HTR-8/SVneo (cell line): ENCODE measurements around the gene KDELR3.

Source experiments
- DNase-seq: peaks from one replicate; pipeline ENCODE4 v3.0.0; 2011; ENCODE audit warnings: low spot score, mixed read lengths; ENCODE audit not compliant: insufficient read length
- FAIRE-seq: peaks from 2 replicates; lab custom pipeline; 2011; peaks lifted over from hg19 to GRCh38; lab: Jason Lieb, UNC

The KDELR3 gene

DNA sequence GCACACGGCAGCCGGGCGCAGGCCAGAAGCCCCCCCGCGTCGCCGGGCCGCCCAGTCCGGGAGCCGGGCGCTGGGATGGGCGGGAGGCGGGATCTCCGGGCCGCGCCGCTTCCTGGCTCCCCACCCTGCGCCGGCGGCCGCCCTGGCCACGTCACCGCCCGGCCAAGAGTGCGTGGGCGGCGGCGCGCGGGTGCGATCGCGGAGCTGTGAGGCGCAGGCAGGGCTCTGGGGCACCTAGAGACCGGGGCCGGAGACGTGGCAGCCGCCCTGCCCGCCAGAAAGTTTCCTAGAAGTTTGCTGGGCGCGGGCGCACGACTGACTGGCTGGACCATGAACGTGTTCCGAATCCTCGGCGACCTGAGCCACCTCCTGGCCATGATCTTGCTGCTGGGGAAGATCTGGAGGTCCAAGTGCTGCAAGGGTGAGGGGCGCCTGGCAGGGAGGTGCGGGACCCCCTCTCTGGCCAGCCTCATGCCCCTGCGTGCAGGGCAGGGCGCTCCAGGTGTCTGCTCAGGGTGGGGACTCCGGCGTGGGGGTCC lies at the start of gene KDELR3:
Gene KDELR3, plus strand, starts transcription at position 193 of the 539 bp plus-strand sequence. Its CDS starts 138 bp downstream, at position 331.
- DNase-seq = peak; percentile 72
- no peak for FAIRE-seq

DNA sequence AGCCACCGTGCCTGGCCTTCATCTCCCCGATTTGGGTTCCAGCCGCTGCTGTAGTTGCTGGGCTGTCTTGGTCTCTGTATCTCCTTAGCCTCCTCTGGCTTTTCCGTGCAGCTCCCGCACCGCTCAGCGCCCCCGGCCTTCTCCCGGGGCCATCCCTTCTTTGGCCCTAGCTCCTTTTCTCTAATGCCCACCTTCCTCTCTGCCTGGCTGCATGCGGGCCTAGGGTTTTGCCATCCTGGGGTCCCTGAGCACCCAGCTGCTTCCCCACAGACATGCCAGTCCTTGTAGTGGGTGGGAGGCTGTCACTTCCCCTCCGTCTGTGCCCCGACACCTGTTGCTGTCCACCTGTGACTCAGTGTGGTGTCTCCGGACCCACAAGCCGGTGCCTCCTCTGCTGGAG lies 49.3 kb upstream of the KDELR3 start:
- DNase-seq (no peak), FAIRE-seq (no peak)

DNA sequence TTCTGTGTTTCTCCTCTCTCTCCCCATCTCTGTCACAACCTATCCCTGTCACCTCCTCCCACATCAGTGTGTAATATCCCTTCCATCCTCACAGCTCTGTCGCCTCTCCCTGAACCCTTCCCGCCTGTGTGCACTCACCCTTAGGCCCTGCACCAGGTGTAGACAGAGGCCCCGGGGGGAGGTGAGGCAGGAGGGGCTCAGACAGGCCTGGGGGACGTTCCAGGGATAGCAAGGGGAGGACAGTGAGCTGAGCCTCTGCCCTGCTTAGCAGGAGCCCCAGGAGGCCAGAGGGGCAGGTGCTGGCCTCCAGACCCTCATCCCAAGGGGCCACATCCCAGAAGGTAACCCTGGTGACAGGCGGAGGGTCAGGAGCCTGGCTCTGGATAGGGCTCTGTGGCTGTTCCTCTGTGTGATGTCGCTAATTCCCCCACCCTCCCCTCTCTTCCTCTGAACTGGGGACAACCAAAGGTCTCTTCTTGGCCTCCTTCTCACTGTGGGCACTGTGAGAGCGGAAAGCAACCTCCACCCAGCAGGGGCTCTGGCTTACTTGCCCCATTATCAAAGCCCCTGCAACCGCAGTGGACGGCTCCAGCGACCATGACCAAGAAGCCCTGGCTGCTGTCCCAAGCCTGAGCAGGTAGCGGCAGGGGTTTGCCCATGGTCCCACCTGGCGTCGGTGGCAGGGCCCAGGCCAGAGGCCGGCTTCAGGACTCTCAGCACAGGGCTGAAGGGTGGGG lies 48.6 kb upstream of the KDELR3 start:
- DNase-seq (no peak), FAIRE-seq (no peak)

DNA sequence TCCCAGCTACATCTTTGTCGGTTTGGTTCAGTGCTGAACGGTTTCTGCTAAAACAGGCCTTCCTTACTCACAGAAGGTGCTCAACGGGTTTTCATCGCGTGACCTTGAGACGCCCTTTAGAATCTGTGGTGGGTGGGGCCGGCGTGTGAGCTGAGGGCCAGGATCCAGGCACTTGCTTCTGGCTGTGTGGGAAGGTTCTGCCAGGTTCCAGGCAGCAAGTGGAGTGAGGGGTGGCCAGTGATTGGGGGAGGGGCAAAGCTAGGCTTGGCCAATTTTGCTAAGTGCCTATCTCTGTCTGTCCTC lies 48.1 kb upstream of the KDELR3 start:
- FAIRE-seq (no peak), DNase-seq (no peak)

DNA sequence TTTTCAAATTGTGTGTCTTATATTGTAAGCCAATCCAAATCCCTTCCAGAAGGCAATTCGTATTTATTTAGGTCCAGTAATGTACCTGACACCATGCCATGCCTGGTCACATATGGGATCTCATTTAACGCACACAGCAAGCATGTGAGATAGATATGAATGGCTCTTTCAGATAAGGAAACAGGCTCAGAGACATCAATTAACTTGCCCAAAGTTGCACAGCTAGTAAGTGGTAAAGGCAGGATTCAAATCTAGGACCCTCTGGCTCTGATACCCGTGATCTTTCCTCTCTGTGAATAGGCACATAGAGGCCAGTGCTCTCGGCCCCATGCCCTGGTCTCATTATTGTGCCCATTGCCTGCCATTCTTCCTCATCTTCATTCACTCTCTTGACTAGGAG lies 47.2 kb upstream of the KDELR3 start:
- FAIRE-seq (no peak), DNase-seq (no peak)

DNA sequence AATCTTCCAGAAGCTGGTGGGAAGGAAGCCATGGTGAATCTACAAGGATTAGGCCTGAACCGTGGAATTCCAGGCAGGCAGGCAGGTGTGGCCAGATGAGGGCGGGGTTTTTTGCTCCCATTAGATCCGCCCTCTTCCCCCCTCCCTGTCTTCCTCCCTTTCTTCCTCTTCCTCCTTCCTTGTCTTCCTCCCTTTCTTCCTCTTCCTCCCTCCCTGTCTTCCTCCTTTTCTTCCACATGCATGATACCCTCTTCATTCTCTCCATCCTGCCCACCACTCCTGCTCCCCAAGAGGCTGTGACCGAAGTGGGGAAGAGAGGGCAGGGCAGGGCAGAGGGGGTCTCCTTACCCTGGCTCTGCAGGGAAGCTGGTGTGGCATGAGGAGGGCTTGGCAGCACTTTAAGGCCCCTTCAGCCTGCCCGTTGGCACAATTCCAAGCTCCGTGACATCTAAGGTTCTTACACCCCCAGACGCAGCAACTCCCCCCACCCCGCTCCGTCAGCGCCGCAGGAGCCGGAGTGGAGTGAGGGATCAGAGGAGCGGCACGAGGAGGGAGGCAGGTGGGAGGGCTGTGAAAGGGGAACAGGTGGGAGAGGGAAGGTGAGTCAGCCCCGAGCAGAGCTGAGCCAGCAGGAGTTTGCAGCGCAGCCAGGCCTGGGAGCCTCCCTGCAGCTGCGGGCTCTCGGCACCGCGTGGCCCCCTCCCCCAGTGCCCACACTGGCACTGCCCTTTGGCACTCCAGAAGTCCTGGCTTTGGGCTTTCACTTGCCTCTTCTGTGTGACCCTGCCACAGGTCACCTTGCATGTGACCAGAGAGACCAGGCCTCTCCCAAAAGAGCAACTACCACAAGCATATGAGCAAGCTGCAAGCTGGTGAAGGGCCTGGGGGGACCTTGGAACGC lies 45.0 kb upstream of the KDELR3 start:
- DNase-seq (no peak), FAIRE-seq (no peak)

DNA sequence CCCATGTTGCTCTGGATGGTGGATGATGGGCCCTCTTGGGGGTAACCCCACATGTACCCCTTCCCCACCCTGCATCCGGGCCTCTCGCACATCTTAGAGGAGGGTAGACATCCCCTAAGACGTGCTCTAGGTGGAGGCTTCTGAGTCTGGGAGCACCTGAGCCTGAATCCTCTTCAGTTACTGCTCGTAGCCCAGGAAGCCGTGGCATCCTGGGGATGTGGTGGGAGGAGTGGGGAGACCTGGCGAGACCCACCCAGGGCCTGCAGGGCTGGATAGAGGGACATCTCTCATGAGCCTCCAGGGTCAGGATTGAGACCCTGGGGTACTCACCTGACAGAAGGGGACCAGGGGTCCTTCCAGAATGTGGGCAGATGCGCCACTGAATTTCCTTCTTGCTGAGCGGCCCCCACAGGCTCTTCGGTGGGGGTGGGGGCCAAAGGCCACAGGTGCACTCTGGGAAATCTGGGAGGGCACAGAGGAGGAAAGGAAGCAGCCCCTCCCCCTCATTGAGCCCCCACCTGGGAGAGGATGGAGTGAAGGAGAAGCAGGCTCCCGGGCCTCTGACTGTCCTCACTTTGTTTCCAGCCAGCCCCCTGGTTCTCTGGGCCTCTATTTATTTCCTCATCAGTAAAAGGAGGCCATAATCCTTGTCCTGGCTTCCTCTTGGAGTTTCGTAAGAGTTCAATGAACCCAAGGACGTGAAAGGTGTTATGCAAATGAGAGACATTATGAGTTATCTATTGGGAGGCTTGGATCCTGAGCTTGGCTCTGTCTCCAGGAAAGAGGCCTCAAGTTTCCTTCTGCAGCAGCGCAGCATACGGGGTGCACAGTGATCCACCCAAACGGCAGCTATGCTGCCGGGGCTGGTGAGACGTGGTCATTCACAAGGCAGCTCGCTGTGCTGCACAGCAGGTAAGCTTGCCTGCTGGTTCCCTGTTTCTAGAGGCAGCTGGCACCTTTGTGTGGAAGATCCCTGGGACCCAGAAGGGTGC lies 44.1 kb upstream of the KDELR3 start:
- DNase-seq (no peak), FAIRE-seq (no peak)

DNA sequence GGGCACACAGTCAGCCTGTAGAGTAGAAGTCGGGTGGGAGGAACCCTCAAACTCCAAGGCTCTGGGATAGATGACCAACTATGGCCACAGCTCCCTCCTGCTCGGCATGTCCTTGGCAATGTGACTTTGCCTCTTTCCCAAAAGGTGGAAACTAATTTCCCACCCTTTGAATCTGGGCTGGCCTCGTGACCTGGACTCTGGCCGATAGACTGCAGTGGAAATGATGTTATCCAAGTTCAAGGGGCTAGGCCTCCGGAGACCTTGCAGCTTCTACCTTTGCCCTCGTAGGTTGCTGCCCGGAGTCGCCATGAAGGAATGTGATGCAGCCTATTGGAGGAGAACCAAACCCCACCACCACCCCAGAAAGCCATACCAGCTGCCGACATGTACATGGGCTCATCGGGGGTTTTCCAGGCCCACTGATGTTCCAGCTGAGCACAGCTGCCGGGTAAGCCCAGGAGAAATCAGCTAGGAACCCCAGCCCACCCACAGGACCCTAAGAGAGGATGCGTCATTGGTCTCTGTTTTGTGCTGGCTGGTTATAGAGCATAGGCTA lies 43.3 kb upstream of the KDELR3 start:
- FAIRE-seq (no peak), DNase-seq (no peak)

DNA sequence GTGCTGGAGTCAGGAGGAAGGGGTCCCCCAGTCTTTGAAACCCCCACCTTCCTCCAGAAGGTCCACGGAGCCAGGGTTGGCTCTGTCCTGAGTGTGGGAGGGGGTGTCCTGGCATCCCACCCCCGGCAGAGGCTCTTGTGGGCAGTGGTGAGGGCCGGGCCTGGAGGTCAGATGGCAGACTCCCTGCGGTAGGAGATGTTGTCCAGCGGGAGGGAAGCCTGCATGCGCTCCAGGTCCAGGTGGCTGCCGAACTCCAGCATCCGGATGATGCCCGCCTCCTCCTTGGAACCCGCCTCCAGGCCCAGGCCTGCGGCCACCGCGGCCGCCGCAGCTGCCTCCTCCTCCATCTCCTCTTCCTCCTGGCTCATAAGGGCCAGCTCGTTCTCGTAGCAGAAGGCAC lies 41.3 kb upstream of the KDELR3 start:
- DNase-seq = no peak
- no peak for FAIRE-seq

DNA sequence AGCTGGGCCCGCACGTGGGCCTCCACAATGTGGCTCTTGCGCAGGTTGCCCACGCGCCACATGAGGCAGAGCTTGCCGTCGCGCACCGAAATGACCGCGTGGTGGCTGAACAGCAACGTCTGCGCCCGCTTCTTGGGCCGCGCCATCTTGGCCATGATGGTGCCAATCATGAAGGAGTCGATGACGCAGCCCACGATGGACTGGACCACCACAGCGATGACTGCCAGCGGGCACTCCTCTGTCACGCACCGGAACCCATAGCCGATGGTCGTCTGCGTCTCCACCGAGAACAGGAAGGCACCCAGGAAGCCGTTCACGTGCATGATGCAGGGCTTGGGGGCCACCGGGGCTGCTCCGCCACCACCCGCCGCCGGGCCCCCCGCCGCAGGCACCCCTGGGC lies 40.4 kb upstream of the KDELR3 start:
- DNase-seq = no peak
- FAIRE-seq = no peak

DNA sequence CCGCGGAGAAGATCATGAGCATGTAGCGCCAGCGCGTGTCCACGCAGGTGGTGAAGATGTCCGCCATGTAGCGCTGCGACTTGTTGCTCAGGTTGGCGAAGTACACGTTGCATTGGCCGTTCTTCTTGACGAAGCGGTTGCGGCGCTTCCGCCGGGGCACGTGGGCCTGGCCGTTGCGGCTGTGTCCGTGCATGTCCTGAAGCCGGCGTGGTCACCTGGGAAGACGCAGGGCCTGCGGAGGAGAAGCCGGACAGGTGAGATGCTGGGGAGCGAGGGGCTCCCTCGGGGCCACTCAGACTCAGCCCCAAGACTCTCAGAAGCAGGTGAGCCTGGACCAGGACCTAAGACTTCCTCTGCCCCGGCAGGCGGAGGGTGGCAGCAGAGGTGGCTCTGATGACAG lies 40.0 kb upstream of the KDELR3 start:
- FAIRE-seq (no peak), DNase-seq (no peak)

DNA sequence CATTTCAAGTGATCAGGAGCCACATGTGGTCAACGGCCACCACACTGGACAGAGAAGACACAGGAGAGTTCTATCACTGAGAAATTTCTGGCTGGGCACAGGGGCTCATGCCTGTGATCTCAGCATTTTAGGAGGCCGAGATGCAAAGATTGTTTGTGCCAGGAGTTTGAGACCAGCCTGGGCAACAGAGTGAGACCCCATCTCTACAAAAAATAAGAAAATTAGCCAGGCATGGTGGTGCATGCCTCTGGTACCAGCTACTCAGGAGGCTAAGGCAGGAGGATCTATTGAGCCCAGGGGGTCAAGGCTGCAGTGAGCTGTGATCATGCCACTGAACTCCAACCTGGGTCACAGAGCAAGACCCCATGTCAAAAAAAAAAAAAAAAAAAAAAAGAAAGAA lies 39.2 kb upstream of the KDELR3 start:
- DNase-seq (no peak), FAIRE-seq (no peak)

DNA sequence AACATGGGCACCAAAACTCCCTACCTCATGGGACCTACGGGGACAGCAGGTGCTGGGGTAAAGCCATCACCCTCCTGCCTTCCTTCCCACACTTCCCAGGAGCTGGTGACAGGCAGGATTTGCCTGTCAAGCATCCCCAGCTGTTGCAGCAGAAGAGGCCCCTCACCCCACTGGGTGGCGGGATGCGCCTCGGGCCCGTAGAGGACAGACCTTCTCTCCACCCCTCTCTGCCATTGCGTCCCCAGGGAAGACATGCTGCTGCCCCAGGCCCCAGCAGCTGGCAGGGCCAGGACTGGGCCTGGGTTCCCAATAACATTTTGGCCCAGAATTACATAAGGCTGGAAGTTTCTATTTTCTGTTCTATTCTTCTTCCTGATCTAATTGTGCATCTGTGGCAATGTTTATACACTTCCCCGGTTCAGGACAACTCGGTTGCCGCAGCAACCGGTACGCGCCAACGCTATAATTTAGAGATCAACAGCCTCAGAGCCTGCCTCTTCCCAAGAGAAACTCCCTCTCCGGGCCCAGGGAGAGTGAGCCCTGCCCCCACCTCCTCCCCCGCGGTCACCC lies 38.3 kb upstream of the KDELR3 start:
- DNase-seq (no peak), FAIRE-seq (no peak)

DNA sequence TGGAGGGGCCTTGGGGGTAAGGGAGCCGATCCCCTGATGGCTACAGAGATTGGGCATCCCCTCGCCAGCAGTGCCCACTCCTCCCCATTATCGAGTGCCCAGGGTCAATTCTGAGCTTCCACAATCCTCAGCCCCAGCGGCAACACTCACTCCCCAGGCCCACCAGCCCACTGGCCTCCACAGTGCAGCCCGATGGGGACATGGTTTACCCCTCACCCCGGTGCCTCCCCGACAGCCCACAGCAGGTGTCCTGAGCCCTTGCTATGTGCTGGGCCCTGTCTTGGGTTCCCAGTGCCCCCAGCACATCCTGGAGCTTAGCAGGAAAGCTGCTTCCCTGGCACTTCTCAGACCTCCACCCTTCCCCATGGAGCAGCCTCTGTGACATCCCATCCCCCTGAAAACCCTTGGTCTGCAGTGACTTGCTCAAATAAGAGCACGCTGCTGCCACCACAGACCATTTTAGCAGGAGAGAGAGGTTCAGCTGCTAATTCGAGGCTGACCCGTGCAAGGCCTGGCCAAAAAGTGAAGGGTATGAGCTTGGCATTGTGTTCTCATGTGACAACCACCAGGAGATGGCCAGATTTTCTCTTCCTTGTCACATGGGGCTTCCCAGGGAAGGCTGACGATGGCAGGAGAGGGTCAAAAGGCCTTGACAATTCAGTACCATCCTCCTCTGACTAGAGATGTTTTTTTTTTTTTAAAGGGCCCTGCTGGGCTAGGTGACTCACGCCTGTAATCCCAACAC lies 36.5 kb upstream of the KDELR3 start:
- DNase-seq (no peak), FAIRE-seq (no peak)

DNA sequence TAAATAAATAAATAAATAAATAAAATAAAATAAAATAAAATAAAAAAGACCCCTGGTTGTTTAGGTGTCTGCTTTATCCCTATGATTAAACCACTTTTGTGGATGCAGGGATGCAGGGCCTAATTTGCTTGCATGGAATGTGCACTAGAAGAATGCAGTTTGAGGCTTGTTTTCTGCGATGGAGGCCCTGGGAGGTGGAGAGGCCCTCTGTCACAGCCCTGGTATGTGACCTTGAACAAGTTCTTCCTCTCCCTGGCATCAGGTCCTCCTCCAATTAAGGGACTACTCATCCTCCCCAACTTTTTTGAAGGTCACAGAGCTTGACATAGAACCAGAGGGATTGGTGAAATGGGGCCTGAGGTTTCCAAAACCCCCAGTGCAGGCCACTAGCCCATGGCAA lies 35.6 kb upstream of the KDELR3 start:
- no peak for DNase-seq

DNA sequence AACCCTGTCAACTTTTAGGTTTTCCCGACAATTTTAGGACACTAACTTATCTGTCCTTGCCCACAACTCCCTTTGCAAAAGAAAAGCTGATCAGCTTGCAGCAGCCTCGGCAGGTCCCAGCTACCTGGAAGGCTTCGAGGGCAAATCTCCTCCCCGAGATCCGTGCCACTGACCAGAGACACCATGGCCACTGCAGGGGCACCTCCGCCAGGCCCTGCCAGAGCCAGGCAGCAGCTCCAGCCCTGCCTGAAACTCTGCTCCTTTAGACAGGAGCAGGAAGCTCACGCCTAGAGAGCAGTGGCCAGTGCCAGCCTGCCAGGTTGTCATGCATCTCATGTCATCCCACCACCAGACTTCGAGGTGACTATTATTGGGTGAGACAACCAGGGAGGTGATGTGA lies 34.0 kb upstream of the KDELR3 start:
- FAIRE-seq = no peak
- DNase-seq = no peak

More for the DNA sequence above, 35.6 kb upstream of the KDELR3 start:
- FAIRE-seq = no peak

DNA sequence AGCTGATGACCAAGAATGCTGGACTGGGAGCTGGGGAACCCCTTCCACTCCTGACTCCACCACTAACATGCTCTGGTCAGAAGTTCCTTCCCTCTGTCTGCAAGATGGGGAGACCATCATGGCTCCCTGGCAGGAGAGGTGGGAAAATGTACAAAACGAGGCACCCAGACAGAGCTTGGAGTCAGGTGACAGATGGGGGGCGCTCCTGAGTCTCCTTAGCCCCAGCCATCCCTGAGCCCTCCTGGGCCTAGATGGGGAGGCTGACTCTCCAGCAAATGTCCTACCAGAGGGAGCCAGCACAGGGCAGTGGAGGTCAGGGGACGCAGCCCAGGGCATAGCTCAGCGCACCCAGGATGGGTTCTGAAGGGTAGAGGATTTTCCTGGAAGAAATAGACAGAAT lies 32.9 kb upstream of the KDELR3 start:
- FAIRE-seq (no peak), DNase-seq (no peak)

DNA sequence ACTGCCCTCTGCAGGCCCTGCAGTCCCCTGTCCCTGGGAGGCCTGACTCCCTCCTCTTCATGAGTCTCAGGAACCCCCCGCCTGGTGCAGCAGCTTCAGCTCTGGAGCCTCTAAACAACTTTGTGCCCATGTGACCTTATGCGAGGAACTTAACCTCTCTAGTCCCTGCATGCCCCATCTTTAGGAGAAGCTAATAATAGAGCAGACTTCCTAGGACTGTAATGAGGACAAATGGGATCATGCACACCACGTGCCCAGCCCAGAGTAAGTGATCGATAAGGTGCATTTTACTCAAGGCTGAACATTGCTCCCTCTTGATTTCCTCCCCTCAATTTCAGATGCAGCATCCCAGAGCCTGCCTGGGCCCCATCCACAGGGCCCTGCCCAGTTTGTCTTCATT lies 31.9 kb upstream of the KDELR3 start:
- no peak for FAIRE-seq
- DNase-seq = no peak
